ENCODE measurements around the gene RBFOX2. TPM values are rescaled to one million over a fixed set of nuclear protein-coding genes. Genes with fewer than 3 reads are reported as not detected.

RBFOX2 gene
- polyA plus RNA-seq, 3 donors, result 123 to 136 (median 132) TPM

- no peak for DNase-seq (ENCODE audit: low read depth in 3 of 3, low spot score in 2 of 3)
Observed at GRCh38 chr22:35984183-35985175, 44.1 kb downstream of the RBFOX2 start.

GRCh38 chr22:35981900-35982299, 46.7 kb downstream of the RBFOX2 start:
- no peak for DNase-seq (ENCODE audit: low read depth in 3 of 3, low spot score in 2 of 3)

- no peak for DNase-seq (ENCODE audit: low read depth in 3 of 3, low spot score in 2 of 3)
Observed at GRCh38 chr22:35978889-35979288, 49.7 kb downstream of the RBFOX2 start.

GRCh38 chr22:35978201-35978600, 50.4 kb downstream of the RBFOX2 start:
- no peak for DNase-seq (ENCODE audit: low read depth in 3 of 3, low spot score in 2 of 3)

GRCh38 chr22:35977136-35977535, 51.5 kb downstream of the RBFOX2 start:
- no peak for DNase-seq (ENCODE audit: low read depth in 3 of 3, low spot score in 2 of 3)

GRCh38 chr22:35973388-35973787, 55.2 kb downstream of the RBFOX2 start:
- no peak for DNase-seq (ENCODE audit: low read depth in 3 of 3, low spot score in 2 of 3)

- no peak for DNase-seq (ENCODE audit: low read depth in 3 of 3, low spot score in 2 of 3)
Observed at GRCh38 chr22:35972559-35972958, 56.1 kb downstream of the RBFOX2 start.

GRCh38 chr22:35971456-35972119, 57.0 kb downstream of the RBFOX2 start:
- no peak for DNase-seq (ENCODE audit: low read depth in 3 of 3, low spot score in 2 of 3)

- no peak for DNase-seq (ENCODE audit: low read depth in 3 of 3, low spot score in 2 of 3)
Observed at GRCh38 chr22:35970616-35971455, 57.8 kb downstream of the RBFOX2 start.

GRCh38 chr22:35967046-35967397, 61.6 kb downstream of the RBFOX2 start:
- no peak for DNase-seq (ENCODE audit: low read depth in 3 of 3, low spot score in 2 of 3)

GRCh38 chr22:35966314-35967045, 62.1 kb downstream of the RBFOX2 start:
- DNase-seq (ENCODE audit: low read depth in 3 of 3, low spot score in 2 of 3), result no peak

- no peak for DNase-seq (ENCODE audit: low read depth in 3 of 3, low spot score in 2 of 3)
Observed at GRCh38 chr22:35963237-35963810, 65.3 kb downstream of the RBFOX2 start.

- DNase-seq (ENCODE audit: low read depth in 3 of 3, low spot score in 2 of 3), result peak in 2 of 3 donors; percentile 53 to 72
Observed at GRCh38 chr22:35961480-35962295, 66.9 kb downstream of the RBFOX2 start.

GRCh38 chr22:35960854-35961253, 67.8 kb downstream of the RBFOX2 start:
- no peak for DNase-seq (ENCODE audit: low read depth in 3 of 3, low spot score in 2 of 3)

- no peak for DNase-seq (ENCODE audit: low read depth in 3 of 3, low spot score in 2 of 3)
Observed at GRCh38 chr22:35959121-35959800, 69.4 kb downstream of the RBFOX2 start.

GRCh38 chr22:35958334-35958733, 70.3 kb downstream of the RBFOX2 start:
- no peak for DNase-seq (ENCODE audit: low read depth in 3 of 3, low spot score in 2 of 3)

- no peak for DNase-seq (ENCODE audit: low read depth in 3 of 3, low spot score in 2 of 3)
Observed at GRCh38 chr22:35957589-35957988, 71.0 kb downstream of the RBFOX2 start.

- no peak for DNase-seq (ENCODE audit: low read depth in 3 of 3, low spot score in 2 of 3)
Observed at GRCh38 chr22:35956850-35957249, 71.8 kb downstream of the RBFOX2 start.

- no peak for DNase-seq (ENCODE audit: low read depth in 3 of 3, low spot score in 2 of 3)
Observed at GRCh38 chr22:35955546-35955945, 73.1 kb downstream of the RBFOX2 start.
